Psoas muscle (tissue), 8 donors: ENCODE measurements around the gene SLC26A8. TPM values are rescaled to one million over a fixed set of nuclear protein-coding genes. Genes with fewer than 3 reads are reported as not detected.

Experiments
- ATAC-seq, 4 donors: fragments of 200-7000 bp; cut with Tn5 transposase; one replicate each; pipeline ENCODE4 v1.9.1; 2020; ENCODE audit warnings: moderate library complexity in 3 of 4, mild to moderate bottlenecking in 2 of 4
- DNase-seq, 2 donors: peaks; one replicate each; pipeline ENCODE4 v3.0.0-alpha.2; 2020
- H3K27ac ChIP-seq: fragments of 200-600 bp; one replicate; pipeline ENCODE4 v1.8.0; 2022
- H3K27me3 ChIP-seq, 3 donors: fragments of 200-600 bp in 1 of 3; one replicate each; pipeline versions ENCODE4 v1.6.1 to v1.8.0; 2013 to 2022; ENCODE audit warnings: low read length in 2 of 3, mild to moderate bottlenecking in 2 of 3, moderate library complexity in 1 of 3; ENCODE audit not compliant: insufficient read depth in 3 of 3
- H3K36me3 ChIP-seq, 2 donors: fragments of 200-600 bp in 1 of 2; one replicate each; pipeline versions ENCODE4 v1.6.1 to v1.8.0; 2013 to 2022; ENCODE audit warnings: low read depth in 1 of 2, mild to moderate bottlenecking in 1 of 2, moderate library complexity in 1 of 2; ENCODE audit not compliant: insufficient read depth in 1 of 2
- H3K4me1 ChIP-seq: fragments of 200-600 bp; one replicate; pipeline ENCODE4 v1.8.0; 2022
- H3K4me3 ChIP-seq: fragments of 200-600 bp; one replicate; pipeline ENCODE4 v1.8.0; 2022; ENCODE audit warnings: mild to moderate bottlenecking
- H3K9me3 ChIP-seq: fragments of 200-600 bp; one replicate; pipeline ENCODE4 v1.8.0; 2022
- CTCF ChIP-seq: fragments of 200-600 bp; IDR thresholded peaks from one replicate; pipeline ENCODE4 v1.8.0; 2022; ENCODE audit warnings: antibody characterized with exemption
- WGBS, 3 donors: extraction: QIAGEN DNeasy Blood & Tissue Kit; methylation state at CpG; one replicate each; pipeline versions ENCODE4 v1.1.6 to v1.1.7; 2013; 5-methylcytosine and 5-hydroxymethylcytosine counted together
- intact Hi-C, 2 donors: fragments of 100-400 bp; cut with DNase I; formaldehyde crosslinking; loops; one replicate each; pipeline versions ENCODE4 v1.11.0 to v1.14.2; 2022
- polyA plus RNA-seq, 3 donors: library from polyadenylated mRNA; stranded (reverse); fragments of 200-250 nt; gene quantifications; one replicate each; pipeline ENCODE4 v1.2.3, GENCODE V29; 2013
- total RNA-seq, 4 donors: library from RNA; stranded (reverse); fragmentation: NEBNext Ultra II Directional in 2 of 4; extraction: Animal tissue kit (Norgen Biotek cat#: 25700) in 2 of 4; gene quantifications; one replicate each; pipeline versions ENCODE4 v1.2.1 to v1.2.4, GENCODE V29; 2021 to 2023
- donor health status: healthy with polysubstance abuse.
- donor health status: DM: no; HTN: no; CAD: no; lungs with moderate emphysema.
- donor health status: Bipolar disorder and iron deficiency.
- donor health status: healthy.
- donor health status: DM: yes; HTN: yes; CAD: no.
- donor health status: DM: no; HTN: no; CAD: no.
- donor health status: DM: no; HTN: no; CAD: no.
- donor health status: DM: yes; HTN: yes; CAD: no.

The SLC26A8 gene
- total and polyA plus RNA-seq, 7 donors, result 0.04 to 0.15 TPM; not detected in 5

- TF ChIP-seq CTCF, result no peak
- Histone ChIP-seq H3K9me3 (no peaks in the 10 kb centered on the region), H3K36me3 (peaks cover 0 to 3% of the 10 kb centered on the region in 2 donors), H3K4me1 (peaks cover 5% of the 10 kb centered on the region), H3K4me3 (no peak overlapping the region), H3K27ac (no peak overlapping the region), H3K27me3 (no peaks in the 10 kb centered on the region)
- DNase-seq (no peak), ATAC-seq (no peak)
- 95 to 98% (median 97%) methylated on average over 1 of the region's 1 CpG for WGBS, 3 donors
- intact Hi-C loops, result no loop called here
These were observed 128.2 kb downstream of the SLC26A8 start for GRCh38 chr6:35896228-35896627.

GRCh38 chr6:35895560-35895959 is 128.9 kb downstream of the SLC26A8 start:
- 94 to 100% (median 95%) methylated on average over 3 of the region's 3 CpGs for WGBS, 3 donors
- no peak for DNase-seq
- Histone ChIP-seq H3K4me3 (no peak overlapping the region), H3K4me1 (peaks cover 5% of the 10 kb centered on the region), H3K36me3 (peaks cover 0 to 3% of the 10 kb centered on the region in 2 donors), H3K27ac (no peak overlapping the region), H3K9me3 (no peaks in the 10 kb centered on the region), H3K27me3 (no peaks in the 10 kb centered on the region)
- intact Hi-C loops, result no loop called here
- ATAC-seq, result no peak
- no peak for TF ChIP-seq CTCF

GRCh38 chr6:35894776-35895175 is 129.7 kb downstream of the SLC26A8 start:
- DNase-seq, result no peak
- Histone ChIP-seq H3K4me1 (no peaks in the 10 kb centered on the region), H3K9me3 (no peaks in the 10 kb centered on the region), H3K36me3 (peaks cover 0 to 6% of the 10 kb centered on the region in 2 donors), H3K27ac (no peak overlapping the region), H3K27me3 (no peaks in the 10 kb centered on the region), H3K4me3 (no peak overlapping the region)
- TF ChIP-seq CTCF, result no peak
- ATAC-seq, result no peak
- WGBS, 3 donors, result 87 to 88% (median 88%) methylated on average over 2 of the region's 2 CpGs
- intact Hi-C loops, result no loop called here

Other genes starting within 250 kb of the SLC26A8 start
- not detected for gene CLPSL2, start 248.0 kb downstream of the SLC26A8 start, total RNA-seq
- gene CLPSL2, start 248.0 kb downstream of the SLC26A8 start, polyA plus RNA-seq, result not detected
- gene CLPSL1, start 243.6 kb downstream of the SLC26A8 start, total RNA-seq, result not detected
- gene CLPSL1, start 243.6 kb downstream of the SLC26A8 start, polyA plus RNA-seq, result not detected
- 1 to 10 TPM in 1 of 4 donors, under 1 TPM in 1, not detected in 2; 0.53 to 3.5 TPM for gene CLPS, start 227.3 kb downstream of the SLC26A8 start, total RNA-seq
- gene CLPS, start 227.3 kb downstream of the SLC26A8 start, polyA plus RNA-seq, result under 1 TPM in 2 of 3 donors, not detected in 1; 0.38 to 0.96 TPM
- under 1 TPM in 1 of 4 donors, not detected in 3; 0.34 TPM for gene LHFPL5, start 219.3 kb downstream of the SLC26A8 start, total RNA-seq
- under 1 TPM in 1 of 3 donors, not detected in 2; 0.10 TPM for gene LHFPL5, start 219.3 kb downstream of the SLC26A8 start, polyA plus RNA-seq
- gene SRPK1, start 103.5 kb downstream of the SLC26A8 start, total RNA-seq, result 10 to 100 TPM; 24.1 to 42.4 (median 31.3) TPM
- gene SRPK1, start 103.5 kb downstream of the SLC26A8 start, polyA plus RNA-seq, result 10 to 100 TPM; 12.2 to 46.9 (median 21.3) TPM
- 10 to 100 TPM; 23.9 to 32.8 (median 31.4) TPM for gene MAPK14, start 3.2 kb upstream of the SLC26A8 start, total RNA-seq
- gene MAPK14, start 3.2 kb upstream of the SLC26A8 start, polyA plus RNA-seq, result 10 to 100 TPM; 11.8 to 42.0 (median 25.3) TPM
- gene MAPK13, start 105.9 kb upstream of the SLC26A8 start, total RNA-seq, result 1 to 10 TPM in 3 of 4 donors, under 1 TPM in 1; 0.92 to 2.8 (median 1.6) TPM
- gene MAPK13, start 105.9 kb upstream of the SLC26A8 start, polyA plus RNA-seq, result 1 to 10 TPM in 1 of 3 donors, under 1 TPM in 2; 0.49 to 4.0 (median 0.52) TPM
- gene BRPF3, start 172.1 kb upstream of the SLC26A8 start, total RNA-seq, result 10 to 100 TPM; 20.4 to 31.4 (median 21.9) TPM
- gene BRPF3, start 172.1 kb upstream of the SLC26A8 start, polyA plus RNA-seq, result 10 to 100 TPM; 15.3 to 47.2 (median 17.3) TPM
- gene PNPLA1, start 245.4 kb upstream of the SLC26A8 start, total RNA-seq, result not detected
- under 1 TPM in 2 of 3 donors, not detected in 1; 0.04 to 0.05 TPM for gene PNPLA1, start 245.4 kb upstream of the SLC26A8 start, polyA plus RNA-seq